ENCODE measurements around the gene RASGRF1.

RASGRF1 gene

DNA sequence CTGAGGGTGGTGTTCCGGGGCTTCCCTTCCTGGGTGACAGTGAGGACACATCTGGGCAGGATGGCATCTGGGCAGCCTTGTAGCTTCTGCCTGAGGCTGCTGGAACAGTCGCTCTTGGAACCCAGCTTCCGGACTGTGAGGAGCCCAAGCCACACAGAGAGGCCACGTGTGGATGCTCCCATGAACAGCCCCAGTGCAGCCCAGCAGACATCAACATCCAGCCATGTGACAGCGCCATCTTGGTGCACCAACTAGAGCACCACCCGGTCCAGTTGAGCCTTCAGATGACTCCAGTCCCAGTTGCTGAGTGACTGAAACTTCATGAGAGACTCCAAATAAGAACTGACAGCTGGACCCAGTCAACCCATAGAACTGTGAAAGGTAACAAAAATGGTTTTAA is 130.3 kb downstream of the RASGRF1 start:
- Mint-ChIP-seq H3K9me3 (no peaks in the 10 kb centered on the region), H3K4me1 (no peaks in the 10 kb centered on the region), H3K27me3 (no peaks in the 10 kb centered on the region), H3K4me3 (no peak overlapping the region), H3K36me3 (no peaks in the 10 kb centered on the region), H3K27ac (no peak overlapping the region)
- no peak for DNase-seq
- no peak for ATAC-seq (replicated peaks)

DNA sequence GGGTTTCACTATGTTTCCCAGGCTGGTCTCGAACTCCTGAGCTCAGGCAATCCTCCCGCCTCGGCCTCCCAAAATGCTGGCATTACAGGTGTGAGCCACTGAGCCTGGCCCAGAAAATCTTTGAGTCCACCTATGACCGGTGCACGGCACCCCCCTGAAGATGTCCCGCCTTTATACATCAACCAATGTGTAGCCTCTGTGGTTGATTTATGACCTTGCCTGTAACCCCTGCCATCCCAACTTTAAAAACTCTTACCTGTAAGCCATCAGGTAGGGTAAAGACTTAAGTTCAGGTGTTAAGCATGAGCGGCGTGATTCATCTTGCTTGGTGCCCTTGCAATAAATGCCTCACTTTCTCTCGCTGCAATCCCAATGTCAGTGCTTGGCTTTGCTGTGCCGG is 131.2 kb downstream of the RASGRF1 start:
- Mint-ChIP-seq H3K27ac (no peak overlapping the region), H3K27me3 (peaks cover 2 to 5% of the 10 kb centered on the region in 2 donors), H3K4me3 (no peak overlapping the region), H3K36me3 (no peaks in the 10 kb centered on the region), H3K4me1 (peaks cover 0 to 2% of the 10 kb centered on the region in 2 donors), H3K9me3 (no peaks in the 10 kb centered on the region)
- DNase-seq (no peak), ATAC-seq (replicated peaks) (no peak)

DNA sequence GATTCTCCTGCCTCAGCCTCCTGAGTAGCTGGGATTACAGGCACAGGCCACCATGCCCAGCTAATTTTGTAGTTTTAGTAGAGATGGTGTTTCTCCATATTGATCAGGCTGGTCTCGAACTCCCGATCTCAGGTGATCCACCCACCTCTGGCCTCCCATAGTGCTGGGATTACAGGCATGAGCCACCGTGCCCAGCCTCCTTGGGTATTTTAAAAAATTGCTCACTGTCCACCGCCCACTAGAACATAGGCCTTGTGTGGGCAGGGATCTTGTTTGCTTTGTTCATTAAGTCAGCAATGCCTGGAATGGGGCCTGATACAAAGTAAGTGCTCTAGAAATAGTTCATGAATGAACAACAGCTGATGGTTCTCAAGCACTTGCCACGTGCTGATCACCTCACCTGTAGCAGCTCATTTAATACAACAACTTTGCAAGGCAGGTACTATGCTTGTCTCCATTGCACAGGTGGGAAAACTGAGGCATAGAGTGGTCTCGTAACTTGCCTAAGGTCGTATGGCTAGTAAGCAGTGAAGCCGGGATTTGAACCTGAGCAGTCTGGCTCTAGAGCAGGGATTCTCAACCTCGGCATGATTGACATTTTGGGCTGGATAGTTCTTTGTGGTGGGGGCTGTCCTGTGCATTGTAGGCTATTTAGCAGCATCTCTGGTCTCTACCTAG is 133.0 kb downstream of the RASGRF1 start:
- ATAC-seq (replicated peaks), result no peak
- peaks cover 3 to 7% of the 10 kb centered on the region in 2 donors for H3K4me1 Mint-ChIP-seq
- H3K36me3 Mint-ChIP-seq, result no peaks in the 10 kb centered on the region

DNA sequence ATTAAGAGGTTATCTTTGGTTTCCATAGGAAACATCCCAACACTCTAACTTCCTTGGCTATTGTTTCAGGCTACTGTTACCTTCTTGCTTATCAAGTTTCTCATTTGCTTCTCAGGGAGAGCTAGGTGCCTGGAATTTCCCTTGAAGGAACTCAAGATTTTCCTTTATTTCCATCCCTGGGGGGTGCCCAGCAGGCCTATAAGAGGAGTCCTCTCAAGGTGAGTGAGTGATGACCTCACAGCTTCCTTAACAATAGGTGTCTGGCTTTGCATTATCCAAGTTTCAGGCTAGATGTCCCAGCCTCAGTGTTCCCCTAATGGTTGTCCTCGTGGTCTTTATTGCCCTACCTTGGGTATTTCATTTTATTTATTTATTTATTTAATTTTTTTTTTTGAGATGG is 133.6 kb downstream of the RASGRF1 start:
- Mint-ChIP-seq H3K27ac (no peak overlapping the region), H3K27me3 (peaks cover 3 to 7% of the 10 kb centered on the region in 2 donors), H3K9me3 (no peaks in the 10 kb centered on the region), H3K4me3 (no peak overlapping the region), H3K36me3 (no peaks in the 10 kb centered on the region), H3K4me1 (peaks cover 8 to 13% of the 10 kb centered on the region in 2 donors)
- ATAC-seq (replicated peaks) (no peak), DNase-seq (no peak)

More for the DNA sequence above, 133.0 kb downstream of the RASGRF1 start:
- no peak for DNase-seq
- Mint-ChIP-seq H3K27ac (no peak overlapping the region), H3K27me3 (peaks cover 3 to 7% of the 10 kb centered on the region in 2 donors), H3K4me3 (no peak overlapping the region), H3K9me3 (no peaks in the 10 kb centered on the region)

DNA sequence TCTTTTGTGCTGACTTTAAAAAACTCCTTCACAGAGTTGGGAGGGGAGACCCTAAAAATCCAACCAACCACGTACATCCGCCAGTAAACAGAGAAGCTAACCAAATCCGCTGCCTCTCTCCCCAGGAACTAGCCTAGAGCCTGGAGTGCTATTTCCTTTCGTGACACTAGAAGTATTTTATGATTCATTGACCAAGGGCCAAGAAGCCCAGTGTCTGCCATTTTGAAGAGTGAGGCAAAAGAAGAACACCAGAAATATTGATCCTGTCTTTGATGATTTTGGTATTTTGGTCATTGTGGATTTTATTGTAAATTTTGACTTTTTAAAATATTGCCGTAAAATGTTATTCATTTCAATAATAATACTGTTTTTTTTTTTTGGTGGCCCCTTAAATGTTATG is 135.2 kb downstream of the RASGRF1 start:
- DNase-seq, result no peak
- ATAC-seq (replicated peaks), result no peak
- peaks cover 20 to 27% of the 10 kb centered on the region in 2 donors for H3K4me1 Mint-ChIP-seq
- no peak overlapping the region for H3K4me3 Mint-ChIP-seq
- H3K27me3 Mint-ChIP-seq, result peaks cover 3 to 7% of the 10 kb centered on the region in 2 donors
- no peaks in the 10 kb centered on the region for H3K9me3 Mint-ChIP-seq
- no peaks in the 10 kb centered on the region for H3K36me3 Mint-ChIP-seq
- H3K27ac Mint-ChIP-seq, result no peak overlapping the region

DNA sequence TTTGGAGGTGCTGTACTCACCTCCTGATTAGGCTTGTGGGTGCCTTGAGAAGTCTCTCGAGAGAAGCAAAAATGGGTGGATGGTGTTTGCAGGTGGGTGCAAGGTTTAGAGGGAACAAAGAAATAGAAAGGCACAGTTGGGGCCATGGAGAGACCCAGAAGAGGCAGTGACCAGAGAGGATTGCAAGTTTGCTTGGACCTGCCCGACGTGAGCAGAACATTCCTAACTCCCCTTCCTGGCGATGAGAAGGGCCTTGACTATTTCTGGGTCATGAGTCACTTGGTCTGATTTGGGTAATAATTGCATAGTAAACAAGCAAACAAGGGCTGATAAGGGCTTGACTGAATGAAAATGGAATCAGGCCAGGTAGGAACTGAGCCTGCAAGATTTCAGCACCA is 138.7 kb downstream of the RASGRF1 start:
- Mint-ChIP-seq H3K9me3 (no peaks in the 10 kb centered on the region), H3K4me3 (peak overlapping the region in 1 of 2 donors; percentile 26), H3K27me3 (peaks cover 3 to 7% of the 10 kb centered on the region in 2 donors), H3K36me3 (no peaks in the 10 kb centered on the region), H3K27ac (no peak overlapping the region), H3K4me1 (peaks cover 23 to 33% of the 10 kb centered on the region in 2 donors)
- DNase-seq, result no peak
- ATAC-seq (replicated peaks), result no peak

DNA sequence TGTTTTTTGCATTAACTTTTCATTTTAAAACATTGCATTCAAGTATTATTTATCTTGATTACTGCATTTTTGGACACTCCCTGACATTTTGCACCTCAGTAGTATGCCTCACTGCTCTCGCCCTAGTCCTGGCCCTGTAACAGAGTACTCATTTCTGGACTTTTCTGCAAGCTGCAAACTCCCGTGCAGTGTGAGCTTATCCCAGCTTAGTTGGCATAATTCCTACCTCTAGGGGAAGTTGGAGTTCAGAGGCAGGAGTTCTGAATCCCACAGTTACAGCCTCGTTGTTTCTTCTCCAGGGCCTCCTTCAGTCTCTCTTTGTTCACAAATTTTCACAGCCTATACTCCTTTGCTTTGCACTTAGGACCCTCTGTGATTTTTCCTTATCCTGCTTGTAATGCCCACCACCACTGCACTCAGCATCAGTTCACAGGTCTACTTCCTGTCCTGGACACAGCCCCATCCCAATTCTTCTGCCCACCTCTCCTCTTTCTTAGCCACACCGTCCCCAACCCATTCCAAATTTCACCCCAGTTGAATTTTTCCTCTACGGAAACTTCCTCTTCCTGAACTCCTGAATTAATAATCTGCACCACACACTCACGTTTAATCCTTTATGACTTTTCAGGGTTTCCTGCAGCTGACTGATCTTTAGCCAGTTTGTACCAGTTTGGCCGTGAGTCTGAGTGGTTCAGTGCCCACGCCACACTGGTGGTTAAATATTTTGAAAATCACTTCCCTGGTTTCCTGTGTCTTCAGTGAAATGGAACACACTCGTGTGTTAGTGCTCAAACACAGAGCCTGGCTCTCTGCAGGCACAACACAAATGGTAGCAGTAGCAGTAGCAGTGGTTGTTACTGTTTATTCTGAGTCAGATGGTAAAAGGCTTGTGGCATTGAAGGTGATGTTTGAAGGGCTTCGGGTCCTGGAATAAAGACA is 139.4 kb downstream of the RASGRF1 start:
- H3K4me1 Mint-ChIP-seq, result peaks cover 25 to 35% of the 10 kb centered on the region in 2 donors
- DNase-seq, result no peak
- H3K9me3 Mint-ChIP-seq, result no peaks in the 10 kb centered on the region
- peak overlapping the region; percentile 10 for H3K27ac Mint-ChIP-seq
- H3K27me3 Mint-ChIP-seq, result peaks cover 3 to 7% of the 10 kb centered on the region in 2 donors
- no peaks in the 10 kb centered on the region for H3K36me3 Mint-ChIP-seq
- ATAC-seq (replicated peaks), result peak; percentile 84 to 89
- peak overlapping the region; percentile 18 to 26 for H3K4me3 Mint-ChIP-seq

DNA sequence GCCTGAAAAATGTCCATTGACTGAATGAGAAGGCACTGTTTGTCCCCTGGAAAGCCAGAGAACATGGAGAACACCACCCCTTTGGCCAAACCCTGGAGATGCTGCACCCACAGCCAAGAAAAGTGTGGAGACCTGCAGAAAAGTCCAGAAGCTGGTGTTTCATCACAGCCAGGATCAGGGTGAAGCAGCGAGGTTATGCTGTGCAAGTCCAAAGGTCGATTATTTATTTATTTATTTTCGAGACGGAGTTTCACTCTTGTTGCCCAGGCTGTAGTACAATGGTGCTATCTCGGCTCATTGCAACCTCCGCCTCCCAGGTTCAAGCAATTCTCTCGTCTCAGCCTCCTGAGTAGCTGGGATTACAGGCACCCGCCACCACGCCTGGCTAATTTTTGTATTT is 140.2 kb downstream of the RASGRF1 start:
- no peak overlapping the region for H3K4me3 Mint-ChIP-seq
- H3K4me1 Mint-ChIP-seq, result peaks cover 29 to 43% of the 10 kb centered on the region in 2 donors
- no peak overlapping the region for H3K27ac Mint-ChIP-seq
- ATAC-seq (replicated peaks) (no peak), DNase-seq (no peak)
- no peaks in the 10 kb centered on the region for H3K9me3 Mint-ChIP-seq
- H3K27me3 Mint-ChIP-seq, result peaks cover 3 to 7% of the 10 kb centered on the region in 2 donors
- no peaks in the 10 kb centered on the region for H3K36me3 Mint-ChIP-seq

DNA sequence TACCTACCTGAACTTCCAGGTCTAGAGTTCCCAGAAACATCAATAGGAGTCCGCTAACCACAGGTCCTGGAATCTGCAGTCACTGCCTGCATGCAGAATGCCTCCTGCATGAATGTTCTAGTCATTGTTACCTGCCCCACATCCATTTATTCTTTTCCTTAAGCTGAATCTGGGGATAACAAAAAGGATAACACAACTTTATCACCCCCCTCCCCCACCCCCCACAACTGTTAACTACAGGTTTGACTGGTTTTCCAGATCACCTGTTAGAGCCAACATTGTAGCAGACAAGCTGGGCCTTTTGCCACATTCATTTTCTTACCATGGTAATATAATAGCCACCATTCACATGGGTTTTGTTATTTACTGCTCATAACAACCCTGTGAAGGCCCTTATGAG is 141.1 kb downstream of the RASGRF1 start:
- Mint-ChIP-seq H3K4me1 (peaks cover 28 to 51% of the 10 kb centered on the region in 2 donors), H3K36me3 (peaks cover 3% of the 10 kb centered on the region in 2 donors), H3K9me3 (no peaks in the 10 kb centered on the region), H3K4me3 (no peak overlapping the region), H3K27me3 (peaks cover 2 to 3% of the 10 kb centered on the region in 2 donors), H3K27ac (no peak overlapping the region)
- ATAC-seq (replicated peaks) (no peak), DNase-seq (no peak)

DNA sequence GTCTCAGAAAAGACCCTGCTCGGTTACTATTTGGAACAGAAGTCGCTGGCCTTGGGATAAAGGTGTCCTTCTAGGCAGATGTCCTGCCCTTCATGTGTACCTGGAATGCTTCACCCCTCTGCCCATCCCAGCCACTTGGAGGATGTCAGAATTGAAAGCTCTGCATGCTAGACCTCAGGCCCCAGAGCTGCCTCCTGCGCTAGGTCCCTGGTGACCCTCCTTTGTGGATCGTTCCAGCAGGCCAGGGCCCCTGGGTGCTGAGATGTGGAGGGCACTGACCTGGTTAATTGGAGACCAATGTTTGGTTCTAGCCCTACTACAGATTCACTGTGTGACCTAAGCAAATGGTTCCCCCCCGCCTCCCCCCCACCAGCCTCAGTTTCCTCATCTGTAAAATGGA is 143.1 kb downstream of the RASGRF1 start:
- H3K27ac Mint-ChIP-seq, result no peak overlapping the region
- H3K36me3 Mint-ChIP-seq, result peaks cover 9 to 10% of the 10 kb centered on the region in 2 donors
- H3K9me3 Mint-ChIP-seq, result no peaks in the 10 kb centered on the region
- ATAC-seq (replicated peaks), result no peak
- peaks cover 26 to 52% of the 10 kb centered on the region in 2 donors for H3K4me1 Mint-ChIP-seq
- H3K4me3 Mint-ChIP-seq, result no peak overlapping the region
- H3K27me3 Mint-ChIP-seq, result no peaks in the 10 kb centered on the region
- DNase-seq, result no peak

DNA sequence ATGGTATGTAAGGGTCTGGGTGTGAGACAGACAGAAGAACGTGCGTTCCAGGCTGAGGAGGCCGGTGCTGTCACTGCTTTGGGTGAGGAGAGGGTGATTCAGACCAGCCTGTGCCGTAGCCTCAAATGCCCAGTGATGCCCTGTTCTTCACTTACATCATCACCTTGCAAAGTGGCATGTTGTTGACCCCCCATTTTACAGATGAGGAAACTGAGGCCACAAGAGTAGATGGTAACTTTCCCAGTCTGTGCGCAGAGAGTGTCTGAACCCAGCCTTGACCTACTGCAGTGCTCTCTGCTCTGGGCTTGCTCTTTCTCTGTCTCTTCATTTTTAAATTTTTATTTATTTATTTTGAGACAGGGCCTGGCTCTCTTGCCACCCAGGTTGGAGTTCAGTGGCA is 144.1 kb downstream of the RASGRF1 start:
- no peak overlapping the region for H3K27ac Mint-ChIP-seq
- DNase-seq, result no peak
- H3K27me3 Mint-ChIP-seq, result no peaks in the 10 kb centered on the region
- H3K4me3 Mint-ChIP-seq, result no peak overlapping the region
- peaks cover 19 to 47% of the 10 kb centered on the region in 2 donors for H3K4me1 Mint-ChIP-seq
- no peak for ATAC-seq (replicated peaks)
- H3K36me3 Mint-ChIP-seq, result peaks cover 17% of the 10 kb centered on the region in 2 donors
- H3K9me3 Mint-ChIP-seq, result no peaks in the 10 kb centered on the region

DNA sequence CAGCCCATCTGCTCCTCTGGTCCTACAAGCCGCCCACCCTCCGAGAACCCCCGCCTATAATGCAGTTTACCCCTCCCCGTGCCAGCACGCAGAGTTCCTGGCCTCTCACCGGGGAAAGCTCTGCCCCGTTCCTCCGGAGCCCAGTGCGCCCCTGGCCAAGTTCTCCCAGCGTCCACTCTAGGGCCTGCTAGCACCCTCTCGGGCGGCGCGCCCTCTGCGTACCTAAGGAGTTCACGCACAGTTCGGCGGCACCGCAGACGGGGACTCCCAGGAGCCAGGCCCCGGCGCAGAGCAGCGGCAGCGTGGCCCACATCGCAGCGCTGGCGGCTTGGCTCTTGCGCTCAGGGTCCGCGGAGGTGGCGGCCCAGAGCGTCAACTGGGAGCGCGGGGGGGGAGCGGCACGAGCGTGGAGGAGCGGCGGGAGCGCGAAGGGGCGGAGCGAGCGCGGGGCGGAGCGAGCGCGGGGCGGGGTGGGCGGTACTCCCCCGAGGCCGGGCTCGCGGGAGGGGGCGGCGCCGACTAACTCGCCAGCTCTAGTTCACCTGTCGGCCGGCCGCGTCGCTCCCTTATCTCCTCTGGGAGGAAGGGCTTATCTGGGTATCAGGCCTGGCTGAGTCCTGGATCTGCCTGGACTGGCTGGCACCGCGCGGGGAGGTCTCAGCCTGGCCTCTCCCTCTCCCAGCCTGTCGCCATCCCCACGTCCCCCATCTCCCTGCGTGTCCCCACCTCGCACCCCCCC is 145.7 kb downstream of the RASGRF1 start, which contains the start of gene CTSH:
Gene CTSH, minus strand, starts transcription at position 378 of the 739 bp plus-strand sequence. Its CDS starts 65 bp downstream, at position 313.
- Mint-ChIP-seq H3K4me3 (peak within 1 kb of the TSS; percentile 98 to 99), H3K36me3 (peaks cover 17 to 22% of the 10 kb centered on the region in 2 donors), H3K9me3 (no peaks in the 10 kb centered on the region), H3K4me1 (peaks cover 11 to 37% of the 10 kb centered on the region in 2 donors), H3K27me3 (no peaks in the 10 kb centered on the region), H3K27ac (peak within 1 kb of the TSS; percentile 95)
- ATAC-seq (replicated peaks) (peak; percentile 88 to 90), DNase-seq (peak; percentile 72)

DNA sequence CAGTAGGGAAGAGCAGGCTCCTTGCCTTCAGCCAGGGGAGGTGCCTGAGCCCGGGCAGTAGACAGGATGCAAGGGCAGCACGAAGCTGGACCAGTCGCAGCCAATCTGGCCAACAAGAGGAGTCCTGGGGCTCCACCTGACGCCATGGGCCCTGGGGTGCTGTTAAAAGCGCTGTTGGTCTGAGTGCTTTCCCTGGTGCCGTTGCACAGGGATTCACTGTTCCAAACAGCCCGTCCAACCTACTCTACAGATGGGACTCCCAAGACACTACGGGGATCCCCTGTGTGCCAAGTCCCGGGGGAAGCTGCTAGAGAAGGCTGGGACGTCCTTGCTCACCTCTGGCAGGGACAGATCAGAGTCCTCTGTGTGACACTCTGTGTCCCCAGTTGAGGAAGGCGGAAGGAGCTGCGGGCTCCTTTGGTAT is 146.4 kb downstream of the RASGRF1 start:
- H3K4me1 Mint-ChIP-seq, result peaks cover 12 to 40% of the 10 kb centered on the region in 2 donors
- no peaks in the 10 kb centered on the region for H3K9me3 Mint-ChIP-seq
- H3K36me3 Mint-ChIP-seq, result peaks cover 17 to 22% of the 10 kb centered on the region in 2 donors
- peak overlapping the region; percentile 95 for H3K27ac Mint-ChIP-seq
- H3K27me3 Mint-ChIP-seq, result no peaks in the 10 kb centered on the region
- peak overlapping the region; percentile 98 to 99 for H3K4me3 Mint-ChIP-seq
- DNase-seq (no peak), ATAC-seq (replicated peaks) (peak; percentile 42)

DNA sequence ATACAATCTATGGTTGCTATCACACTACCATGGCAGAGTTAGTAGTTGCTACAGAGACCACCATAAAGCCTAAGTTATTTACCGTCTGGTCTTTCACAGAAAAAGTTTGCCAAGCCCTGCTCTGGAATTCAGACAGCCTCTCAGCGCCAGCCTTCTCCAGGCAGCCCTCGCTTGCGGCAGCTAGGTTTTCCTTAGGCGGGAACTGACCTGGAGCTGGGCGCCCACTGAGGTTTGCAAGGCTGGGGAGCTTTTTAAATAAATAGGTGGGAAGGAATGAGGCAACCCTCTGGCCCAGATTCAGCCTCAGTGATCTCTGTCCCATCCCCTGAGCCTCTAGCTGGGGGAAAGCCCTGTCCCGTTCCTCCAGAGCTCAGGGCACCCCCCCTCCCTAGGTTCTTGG is 146.9 kb downstream of the RASGRF1 start:
- H3K4me1 Mint-ChIP-seq, result peaks cover 12 to 45% of the 10 kb centered on the region in 2 donors
- H3K27me3 Mint-ChIP-seq, result no peaks in the 10 kb centered on the region
- H3K36me3 Mint-ChIP-seq, result peaks cover 17 to 22% of the 10 kb centered on the region in 2 donors
- peak overlapping the region; percentile 98 to 99 for H3K4me3 Mint-ChIP-seq
- H3K9me3 Mint-ChIP-seq, result no peaks in the 10 kb centered on the region
- DNase-seq (no peak), ATAC-seq (replicated peaks) (no peak)
- H3K27ac Mint-ChIP-seq, result peak overlapping the region; percentile 95

Measured in stimulated activated naive B cell treated with anti-CD40 and anti-IgM and Interleukin-4, amounts not matched to agents 10 μg/mL and 1 μg/mL and 100 μg/mL, for 72 hours (primary cell).